ENCODE measurements around the gene RRP12. TPM values are rescaled to one million over a fixed set of nuclear protein-coding genes. Genes with fewer than 3 reads are reported as not detected.

RRP12 gene
- polyA plus RNA-seq, 1 of the 3 experiments (the other 2 are of a cell fraction), result 46.4 TPM

- TF ChIP-seq RFX5 (IDR thresholded peaks at IDR 0.05; ENCODE audit: low read length) (no peak), TEAD4 (IDR thresholded peaks at IDR 0.05; ENCODE audit: borderline replicate concordance, insufficient read depth) (no peak), MXI1 (IDR thresholded peaks at IDR 0.05; ENCODE audit: low read depth, low read length) (no peak), TAF1 (IDR thresholded peaks at IDR 0.05; ENCODE audit: borderline replicate concordance, low read depth, low read length) (no peak), ELF1 (IDR thresholded peaks at IDR 0.05) (no peak), CTCF (IDR thresholded peaks at IDR 0.05) (no peak), IRF3 (IDR thresholded peaks at IDR 0.05; ENCODE audit: low read depth, low read length) (no peak), USF2 (IDR thresholded peaks at IDR 0.05; ENCODE audit: borderline replicate concordance, low read depth, low read length) (no peak)
- CTCF ChIA-PET, result interaction anchor here (1.4 to 3.3 kb wide), 2 partner anchors 48 to 80 kb away, joined by 3 to 17 read pairs; no protein-coding TSS in a partner anchor
- Histone ChIP-seq H4K20me1 (ENCODE audit: insufficient read depth) (no peaks in the 10 kb centered on the region), H3K27ac (ENCODE audit: low read depth in 2 of 2, low read length in 1 of 2) (no peak overlapping the region), H3K9ac (no peak overlapping the region), H3K9me3 (no peaks in the 10 kb centered on the region), H3K4me1 (ENCODE audit: control insufficient read depth in 1 of 2, insufficient read depth in 2 of 2, low read depth in 1 of 2, low read length in 1 of 2) (peaks cover 0 to 6% of the 10 kb centered on the region in 2 experiments; a peak in 1 of 4 replicates), H3F3A (replicated peaks; ENCODE audit: insufficient read depth) (peaks cover 4% of the 10 kb centered on the region), H3K4me3 (ENCODE audit: low read depth in 2 of 2, low read length in 1 of 2) (no peak overlapping the region), H3K4me2 (no peak overlapping the region), H3K9me2 (no peaks in the 10 kb centered on the region), H2AFZ (ENCODE audit: low read depth) (no peak overlapping the region), H3K79me2 (ENCODE audit: insufficient read depth) (no peaks in the 10 kb centered on the region), H3K27me3 (ENCODE audit: insufficient read depth) (no peaks in the 10 kb centered on the region), H3K36me3 (replicated peaks in 1 of 2; ENCODE audit: control insufficient read depth in 1 of 2, insufficient read depth in 2 of 2, low read length in 1 of 2) (peaks cover 14 to 65% of the 10 kb centered on the region in 2 experiments)
- POLR2A ChIA-PET, result interaction anchor here (1.2 kb wide), 1 partner anchor 9 kb away, joined by 3 read pairs; no protein-coding TSS in a partner anchor
- DNase-seq, result no peak
- 93% methylated on average over 4 of the region's 4 CpGs for WGBS (ENCODE audit: low lambda C conversion rate)
Measured at GRCh38 chr10:97358349-97358748, 42.8 kb downstream of the RRP12 start.

- no peaks in the 10 kb centered on the region for H3K9me2 ChIP-seq
- H3K9ac ChIP-seq, result no peak overlapping the region
- no peaks in the 10 kb centered on the region for H3K79me2 ChIP-seq (ENCODE audit: insufficient read depth)
- H3K27me3 ChIP-seq (ENCODE audit: insufficient read depth), result no peaks in the 10 kb centered on the region
- no peak overlapping the region for H2AFZ ChIP-seq (ENCODE audit: low read depth)
- CTCF ChIA-PET, result interaction anchor here (0.8 to 3.4 kb wide), 3 partner anchors 22 to 98 kb away, joined by 3 to 21 read pairs (median 3); no protein-coding TSS in a partner anchor
- H3K4me3 ChIP-seq (ENCODE audit: low read depth in 2 of 2, low read length in 1 of 2), result no peak overlapping the region
- no peak for DNase-seq
- 100% methylated on average over 2 of the region's 7 CpGs for WGBS (ENCODE audit: low lambda C conversion rate)
- H3K4me2 ChIP-seq, result no peak overlapping the region
- no peaks in the 10 kb centered on the region for H4K20me1 ChIP-seq (ENCODE audit: insufficient read depth)
- no peak overlapping the region; a peak in 1 of 4 replicates for H3K27ac ChIP-seq (ENCODE audit: low read depth in 2 of 2, low read length in 1 of 2)
- POLR2A ChIA-PET, result interaction anchor here (1.1 kb wide), 1 partner anchor 96 kb away, joined by 3 read pairs; no protein-coding TSS in a partner anchor
- no peaks in the 10 kb centered on the region for H3K9me3 ChIP-seq
- peaks cover 14 to 55% of the 10 kb centered on the region in 2 experiments for H3K36me3 ChIP-seq (replicated peaks in 1 of 2; ENCODE audit: control insufficient read depth in 1 of 2, insufficient read depth in 2 of 2, low read length in 1 of 2)
- H3K4me1 ChIP-seq (ENCODE audit: control insufficient read depth in 1 of 2, insufficient read depth in 2 of 2, low read depth in 1 of 2, low read length in 1 of 2), result peaks cover 0 to 6% of the 10 kb centered on the region in 2 experiments; a peak in 1 of 4 replicates
- peaks cover 4% of the 10 kb centered on the region for H3F3A ChIP-seq (replicated peaks; ENCODE audit: insufficient read depth)
- no peak for TF ChIP-seq RCOR1 (IDR thresholded peaks at IDR 0.05; ENCODE audit: low read length)
- TF ChIP-seq ZBTB33 (IDR thresholded peaks at IDR 0.05; ENCODE audit: borderline replicate concordance, low read depth), result no peak
- TF ChIP-seq TCF12 (IDR thresholded peaks at IDR 0.05), result no peak
- TF ChIP-seq FOXJ3 (CRISPR knock-in tag; IDR thresholded peaks at IDR 0.05), result no peak
- TF ChIP-seq PBX3 (IDR thresholded peaks at IDR 0.05), result no peak
- TF ChIP-seq RXRA (IDR thresholded peaks at IDR 0.05; ENCODE audit: borderline replicate concordance, low read depth), result no peak
- TF ChIP-seq RAD21 (IDR thresholded peaks at IDR 0.05; ENCODE audit: low read length), result no peak
- TF ChIP-seq SIN3A (IDR thresholded peaks at IDR 0.05; ENCODE audit: borderline replicate concordance, low read depth, low read length), result no peak
- TF ChIP-seq GABPA (IDR thresholded peaks at IDR 0.05; ENCODE audit: low read depth), result no peak
- no peak for TF ChIP-seq USF2 (IDR thresholded peaks at IDR 0.05; ENCODE audit: borderline replicate concordance, low read depth, low read length)
Measured at GRCh38 chr10:97356918-97357317, 44.2 kb downstream of the RRP12 start.
